Cardiac atrium fibroblast (primary cell): ENCODE data around the gene RAMP1. TPM values are rescaled to one million over a fixed set of nuclear protein-coding genes. Genes with fewer than 3 reads are reported as not detected.

ENCODE experiments used
- total RNA-seq: library from RNA; depleted of rRNA; stranded (reverse); fragments of >200 nt; gene quantifications from 2 replicates; pipeline ENCODE4 v1.2.3, GENCODE V29; 2015

The RAMP1 gene
- 8.1 and 13.8 TPM in 2 replicates for total RNA-seq

GRCh38 chr2:237859533-237860272 lies at the start of gene RAMP1:
RAMP1 (plus strand) TSS chr2:237859623; CDS start chr2:237859676, 53 bp downstream.

Other genes starting within 250 kb of the RAMP1 start
- 32.0 and 42.6 TPM in 2 replicates for gene LRRFIP1, start 232.0 kb upstream of the RAMP1 start, total RNA-seq
- gene RBM44, start 60.8 kb upstream of the RAMP1 start, total RNA-seq = 0.18 TPM in 1 of 2 replicates, not detected in the other
- gene UBE2F, start 107.4 kb downstream of the RAMP1 start, total RNA-seq = 69.3 and 89.4 TPM in 2 replicates
- gene SCLY, start 201.4 kb downstream of the RAMP1 start, total RNA-seq = 9.9 and 14.6 TPM in 2 replicates
- under 0.01 and 0.16 TPM in 2 replicates for gene ESPNL, start 240.7 kb downstream of the RAMP1 start, total RNA-seq